H1 (cell line): ENCODE data around the gene SH2B2. TPM values are rescaled to one million over a fixed set of nuclear protein-coding genes. Genes with fewer than 3 reads are reported as not detected.

Source experiments
- CTCF ChIA-PET: fragments of 300-600 bp; sonication (Branson Sonifier 250); formaldehyde crosslinking; loops from one replicate; lab custom pipeline; 2021; ENCODE audit not compliant: partially characterized antibody; lab: Charles Lee
- POLR2A ChIA-PET: fragments of 300-600 bp; sonication (Branson Sonifier 250); formaldehyde crosslinking; loops from one replicate; lab custom pipeline; 2021; ENCODE audit warnings: inconsistent platforms; ENCODE audit not compliant: partially characterized antibody; lab: Charles Lee
- DNase-seq, 2 experiments: peaks; one replicate each; pipeline versions ENCODE4 v3.0.0 to v3.0.0-alpha.2; 2010 to 2022; ENCODE audit warnings: low spot score in 2 of 2, low read depth in 1 of 2, mixed read lengths in 1 of 2
- FAIRE-seq: peaks from 2 replicates; lab custom pipeline; 2011; peaks lifted over from hg19 to GRCh38; lab: Jason Lieb, UNC
- H2AFZ ChIP-seq: 2 replicates; pipeline ENCODE4 v1.8.1; 2012; ENCODE audit warnings: low read length, inconsistent platforms
- H2AK5ac ChIP-seq: 2 replicates; pipeline ENCODE4 v1.6.1; 2013; ENCODE audit warnings: low read depth, low read length
- H2BK120ac ChIP-seq: replicated peaks from 2 replicates; pipeline ENCODE3; 2013; ENCODE audit warnings: low read depth, low read length, inconsistent platforms
- H2BK12ac ChIP-seq: 2 replicates; pipeline ENCODE4 v1.6.1; 2013; ENCODE audit warnings: low read depth, low read length
- H2BK15ac ChIP-seq: 2 replicates; pipeline ENCODE4 v1.6.1; 2013; ENCODE audit warnings: low read length
- H2BK20ac ChIP-seq: 2 replicates; pipeline ENCODE4 v1.6.1; 2013; ENCODE audit warnings: low read length
- H2BK5ac ChIP-seq: 2 replicates; pipeline ENCODE4 v1.6.1; 2013; ENCODE audit warnings: low read depth, low read length
- H3K14ac ChIP-seq: 2 replicates; pipeline ENCODE4 v1.6.1; 2013; ENCODE audit warnings: inconsistent platforms; ENCODE audit not compliant: insufficient read length
- H3K18ac ChIP-seq: 2 replicates; pipeline ENCODE4 v1.6.1; 2013; ENCODE audit warnings: low read length; ENCODE audit errors: extremely low read depth
- H3K23ac ChIP-seq: 2 replicates; pipeline ENCODE4 v1.6.1; 2013; ENCODE audit warnings: inconsistent platforms; ENCODE audit not compliant: insufficient read length
- H3K23me2 ChIP-seq: 2 replicates; pipeline ENCODE4 v1.6.1; 2013; ENCODE audit warnings: low read depth, low read length
- H3K27ac ChIP-seq: 2 replicates; pipeline ENCODE4 v1.6.1; 2011; ENCODE audit warnings: low read depth, low read length, inconsistent platforms
- H3K27me3 ChIP-seq, 4 experiments: replicated peaks in 1 of 4; 1 replicate in 1 of 4; 2 replicates in 3 of 4; pipeline versions ENCODE4 v1.6.1 to v1.8.1; 2011 to 2013; ENCODE audit warnings: low read length in 3 of 4, mild to moderate bottlenecking in 3 of 4, inconsistent platforms in 2 of 4, mixed read lengths in 2 of 4, moderate library complexity in 1 of 4; ENCODE audit not compliant: control insufficient read depth in 3 of 4, insufficient read depth in 3 of 4; ENCODE audit errors: extremely low read depth in 1 of 4
- H3K36me3 ChIP-seq, 4 experiments: 2 replicates each; pipeline versions ENCODE4 v1.6.1 to v1.8.1; 2011 to 2013; ENCODE audit warnings: mild to moderate bottlenecking in 4 of 4, low read length in 3 of 4, moderate library complexity in 2 of 4, control low read depth in 1 of 4, inconsistent platforms in 1 of 4; ENCODE audit not compliant: insufficient read depth in 4 of 4, control insufficient read depth in 2 of 4
- H3K4ac ChIP-seq: replicated peaks from 2 replicates; pipeline ENCODE3; 2013; ENCODE audit warnings: low read length, low read depth, mixed read lengths, inconsistent platforms; ENCODE audit not compliant: insufficient read length
- H3K4me1 ChIP-seq, 4 experiments: replicated peaks in 1 of 4; 1 replicate in 1 of 4; 2 replicates in 3 of 4; pipeline versions ENCODE4 v1.6.1 to v1.8.1; 2011 to 2013; ENCODE audit warnings: low read length in 3 of 4, inconsistent platforms in 2 of 4, mixed read lengths in 1 of 4; ENCODE audit not compliant: insufficient read depth in 4 of 4, control insufficient read depth in 3 of 4
- H3K4me2 ChIP-seq, 2 experiments: 2 replicates each; pipeline versions ENCODE4 v1.6.1 to v1.8.1; 2011 to 2013; ENCODE audit warnings: low read depth in 2 of 2, low read length in 2 of 2, control low read depth in 1 of 2, inconsistent platforms in 1 of 2, mild to moderate bottlenecking in 1 of 2; ENCODE audit not compliant: insufficient read depth in 1 of 2
- H3K4me3 ChIP-seq, 4 experiments: fragments of 200-600, 300-600 bp in 1 of 4; sonication (generic), shearing (Covaris generic), sonication (Bioruptor Twin) in 1 of 4; 2 replicates each; pipeline versions ENCODE4 v1.5.1 to v1.8.1; 2011 to 2016; ENCODE audit warnings: low read length in 4 of 4, low read depth in 3 of 4, control low read depth in 2 of 4, inconsistent platforms in 2 of 4, mild to moderate bottlenecking in 2 of 4, mixed read lengths in 1 of 4, moderate library complexity in 1 of 4; ENCODE audit not compliant: insufficient read depth in 2 of 4; ENCODE audit errors: extremely low read depth in 1 of 4
- H3K56ac ChIP-seq: replicated peaks from 2 replicates; pipeline ENCODE3; 2013; ENCODE audit warnings: low read depth, mild to moderate bottlenecking, mixed read lengths, low read length, inconsistent platforms; ENCODE audit not compliant: insufficient read length
- H3K79me1 ChIP-seq: 2 replicates; pipeline ENCODE4 v1.6.1; 2013; ENCODE audit warnings: low read depth, low read length, control low read depth
- H3K79me2 ChIP-seq, 2 experiments: 2 replicates each; pipeline versions ENCODE4 v1.6.1 to v1.8.1; 2012 to 2013; ENCODE audit warnings: low read length in 2 of 2, mild to moderate bottlenecking in 2 of 2, inconsistent platforms in 1 of 2; ENCODE audit not compliant: insufficient read depth in 2 of 2, control insufficient read depth in 1 of 2
- H3K9ac ChIP-seq, 4 experiments: replicated peaks in 1 of 4; 1 replicate in 1 of 4; 2 replicates in 3 of 4; pipeline versions ENCODE4 v1.6.1 to v1.8.1; 2011 to 2013; ENCODE audit warnings: low read depth in 3 of 4, low read length in 3 of 4, control low read depth in 2 of 4, mild to moderate bottlenecking in 2 of 4, moderate library complexity in 2 of 4, inconsistent platforms in 1 of 4; ENCODE audit errors: extremely low read depth in 1 of 4
- H3K9me3 ChIP-seq, 2 experiments: 2 replicates each; pipeline versions ENCODE4 v1.6.1 to v1.8.1; 2012 to 2013; ENCODE audit warnings: mild to moderate bottlenecking in 2 of 2, moderate library complexity in 2 of 2, control low read depth in 1 of 2, inconsistent platforms in 1 of 2, low read depth in 1 of 2, low read length in 1 of 2, mixed read lengths in 1 of 2; ENCODE audit not compliant: insufficient read depth in 2 of 2
- H4K20me1 ChIP-seq, 2 experiments: replicated peaks in 1 of 2; 2 replicates each; pipeline versions ENCODE3 to v1.8.1; 2011 to 2013; ENCODE audit warnings: inconsistent platforms in 2 of 2, low read length in 2 of 2, mild to moderate bottlenecking in 1 of 2; ENCODE audit not compliant: insufficient read depth in 2 of 2, control insufficient read depth in 1 of 2
- H4K5ac ChIP-seq: 2 replicates; pipeline ENCODE4 v1.6.1; 2013; ENCODE audit warnings: low read length, low read depth, mixed read lengths, inconsistent platforms; ENCODE audit not compliant: insufficient read length
- H4K8ac ChIP-seq: 2 replicates; pipeline ENCODE4 v1.8.0; 2013; ENCODE audit warnings: mild to moderate bottlenecking, moderate library complexity, low read length, inconsistent platforms; ENCODE audit not compliant: insufficient read depth; ENCODE audit errors: extremely low read depth
- H4K91ac ChIP-seq: replicated peaks from 2 replicates; pipeline ENCODE3; 2013; ENCODE audit warnings: low read length, mixed read lengths, inconsistent platforms; ENCODE audit not compliant: insufficient read length
- ATF3 ChIP-seq: IDR thresholded peaks from 2 replicates; pipeline ENCODE4 v1.6.1; 2011; ENCODE audit warnings: low read depth, mild to moderate bottlenecking, low read length; ENCODE audit not compliant: insufficient read depth
- BACH1 ChIP-seq: IDR thresholded peaks from 2 replicates; pipeline ENCODE4 v1.6.1; 2012; ENCODE audit warnings: low read length, improper control_type of control experiment
- MAFK ChIP-seq: IDR thresholded peaks from 2 replicates; pipeline ENCODE4 v1.6.1; 2012; ENCODE audit warnings: low read depth, mild to moderate bottlenecking, improper control_type of control experiment, low read length
- NRF1 ChIP-seq: IDR thresholded peaks from 2 replicates; pipeline ENCODE4 v1.6.1; 2011; ENCODE audit warnings: mild to moderate bottlenecking, low read depth, low read length, improper control_type of control experiment
- RXRA ChIP-seq: IDR thresholded peaks from 2 replicates; pipeline ENCODE4 v1.6.1; 2011; ENCODE audit warnings: low read depth, mild to moderate bottlenecking, low read length, moderate library complexity; ENCODE audit not compliant: insufficient read depth
- SIX5 ChIP-seq: IDR thresholded peaks from 2 replicates; pipeline ENCODE4 v1.6.1; 2011; ENCODE audit warnings: mild to moderate bottlenecking, low read depth, low read length
- USF2 ChIP-seq: IDR thresholded peaks from 2 replicates; pipeline ENCODE4 v1.6.1; 2011; ENCODE audit warnings: low read length, improper control_type of control experiment
- WGBS, 2 experiments: shearing (Covaris generic) in 1 of 2; methylation state at CpG; one replicate each; pipeline versions ENCODE4 v1.1.6 to v1.1.7; 2013 to 2015; ENCODE audit warnings: low lambda C conversion rate in 2 of 2, mixed read lengths in 2 of 2, inconsistent platforms in 1 of 2, low coverage in 1 of 2, missing lambda C conversion rate in 1 of 2; ENCODE audit not compliant: insufficient replicate concordance in 2 of 2, insufficient coverage in 1 of 2, insufficient read length in 1 of 2; ENCODE audit errors: extremely low coverage in 1 of 2, missing lambda C conversion rate in 1 of 2; 5-methylcytosine and 5-hydroxymethylcytosine counted together
- long read RNA-seq, 2 experiments: library from RNA in 1 of 2; library from capped mRNA in 1 of 2; stranded (forward); transcript quantifications; one replicate each; pipeline ENCODE4 v2.0.0, GENCODE V29; 2021; ENCODE audit warnings: inconsistent platforms in 1 of 2
- polyA minus RNA-seq, 3 experiments: library from RNA; depleted of rRNA, polyadenylated mRNA; stranded (reverse); fragments of >200 nt; gene quantifications; 1 replicate in 2 of 3; 2 replicates in 1 of 3; pipeline ENCODE4 v1.2.3, GENCODE V29; 2011
- polyA plus RNA-seq, 7 experiments: library from polyadenylated mRNA; depleted of rRNA in 3 of 7; stranded (reverse) in 5 of 7; unstranded in 2 of 7; fragments of >200 nt in 5 of 7; fragments of 200-250 nt in 2 of 7; gene quantifications; 1 replicate in 5 of 7; 2 replicates in 1 of 7; 4 replicates in 1 of 7; pipeline versions ENCODE4 v1.2.1 to v1.2.3, GENCODE V29; 2011 to 2013; ENCODE audit warnings: missing spikeins in 2 of 7, mixed read lengths in 2 of 7
- total RNA-seq: library from RNA; stranded (reverse); fragmentation: NEBNext Ultra II Directional; extraction: Animal tissue kit (Norgen Biotek cat#: 25700); gene quantifications from 2 replicates; pipeline ENCODE4 v1.2.1, GENCODE V29; 2021

SH2B2 gene
- 17.5 and 18.7 TPM in 2 replicates for total RNA-seq
- polyA plus RNA-seq (2011; rRNA removed): 11.5 and 21.0 TPM in 2 replicates
- polyA plus RNA-seq (2011; cell fraction: cytosol; rRNA removed): 11.9 TPM
- 13.6 TPM for polyA plus RNA-seq (2011; cell fraction: nucleus; rRNA removed)
- 4.5 to 12.5 TPM (median 10.7 TPM) in 4 replicates for polyA plus RNA-seq (2012, experiment 1 of 2)
- polyA plus RNA-seq (2012, experiment 2 of 2): 6.4 TPM
- 6.5 TPM for polyA plus RNA-seq (2013, experiment 1 of 2)
- polyA plus RNA-seq (2013, experiment 2 of 2): 7.5 TPM
- 5.3 and 6.7 TPM in 2 replicates for polyA minus RNA-seq (2011; rRNA and poly(A)+ RNA removed)
- polyA minus RNA-seq (2011; cell fraction: cytosol; rRNA and poly(A)+ RNA removed): 11.3 TPM
- polyA minus RNA-seq (2011; cell fraction: nucleus; rRNA and poly(A)+ RNA removed): 7.5 TPM
- long read RNA-seq, experiment 1, partial matches to known transcripts: 6 of 13 reads
- long read RNA-seq, experiment 1, other reads (novel, unspliced or antisense): 7 of 13 reads
- long read RNA-seq, experiment 2: 0 reads

GRCh38 chr7:102286237-102287110 lies at the start of gene SH2B2:
TSS of gene SH2B2 (plus strand) at chr7:102286868. CDS start at chr7:102300551, 13,683 bp downstream.
- no peak for FAIRE-seq
- H2BK20ac ChIP-seq: no peak within 1 kb of the TSS
- H2AK5ac ChIP-seq: no peak within 1 kb of the TSS
- peaks cover 0 to 4% (median 3%) of the 10 kb centered on the region in 4 experiments; a peak in 3 of 7 replicates for H3K27me3 ChIP-seq
- H3K4me3 ChIP-seq: peak within 1 kb of the TSS; percentile 71 to 97 (median 82)
- peak within 1 kb of the TSS; percentile 76 to 92 for H3K4me2 ChIP-seq
- no peak within 1 kb of the TSS; the same call in 1 of the 2 replicates for H3K27ac ChIP-seq
- peak in 1 of 2 experiments; percentile 79 for DNase-seq
- CTCF ChIA-PET: interaction anchor here (2.4 kb wide), 1 partner anchor 105 kb away, joined by 11 read pairs; no protein-coding TSS in a partner anchor
- POLR2A ChIA-PET: no interaction called here
- 2% methylated on average over 30 of the region's 116 CpGs; no CpG with 5 or more reads in 1 of the 2 experiments for WGBS, 2 experiments
- H4K20me1 ChIP-seq: peaks cover 8 to 26% of the 10 kb centered on the region in 2 experiments
- peak within 1 kb of the TSS; percentile 85 for H4K91ac ChIP-seq
- H3K14ac ChIP-seq: no peak within 1 kb of the TSS
- H3K4me1 ChIP-seq: peaks cover 2 to 14% (median 8%) of the 10 kb centered on the region in 4 experiments; a peak in 6 of 7 replicates
- H2BK15ac ChIP-seq: peak within 1 kb of the TSS; percentile 61; the same call in 1 of the 2 replicates
- H3K9me3 ChIP-seq: no peaks in the 10 kb centered on the region
- H4K5ac ChIP-seq: peak within 1 kb of the TSS; percentile 88
- H2BK120ac ChIP-seq: no peak within 1 kb of the TSS
- H4K8ac ChIP-seq: peak within 1 kb of the TSS; percentile 64
- H3K79me2 ChIP-seq: no peaks in the 10 kb centered on the region
- H2BK5ac ChIP-seq: no peak within 1 kb of the TSS; the same call in 1 of the 2 replicates
- no peaks in the 10 kb centered on the region for H3K36me3 ChIP-seq
- H3K4ac ChIP-seq: peak within 1 kb of the TSS; percentile 94
- H2BK12ac ChIP-seq: peak within 1 kb of the TSS; percentile 43; the same call in 1 of the 2 replicates
- no peak within 1 kb of the TSS for H3K23ac ChIP-seq
- H3K9ac ChIP-seq: peak within 1 kb of the TSS in 3 of 4 experiments; percentile 13 to 34 (median 32); a peak in 6 of 7 replicates
- H3K79me1 ChIP-seq: peaks cover 5% of the 10 kb centered on the region
- peak within 1 kb of the TSS; percentile 46 for H3K56ac ChIP-seq
- H3K18ac ChIP-seq: peak within 1 kb of the TSS; percentile 87
- no peak within 1 kb of the TSS; the same call in 1 of the 2 replicates for H2AFZ ChIP-seq
- peaks cover 14% of the 10 kb centered on the region; the same call in 1 of the 2 replicates for H3K23me2 ChIP-seq
- TF ChIP-seq MAFK (no peak), SIX5 (no peak), BACH1 (peak; percentile 35; the same call in 1 of the 2 replicates), USF2 (no peak), NRF1 (no peak), ATF3 (no peak), RXRA (no peak)
